ENCODE data around the gene PPP1R11. TPM values are rescaled to one million over a fixed set of nuclear protein-coding genes. Genes with fewer than 3 reads are reported as not detected.

Gene PPP1R11
- total and polyA plus RNA-seq, 2 of the 13 experiments (the other 11 are each of a cell fraction or from before 2014, with no cell fraction given), result 32.1 to 58.9 TPM

DNA sequence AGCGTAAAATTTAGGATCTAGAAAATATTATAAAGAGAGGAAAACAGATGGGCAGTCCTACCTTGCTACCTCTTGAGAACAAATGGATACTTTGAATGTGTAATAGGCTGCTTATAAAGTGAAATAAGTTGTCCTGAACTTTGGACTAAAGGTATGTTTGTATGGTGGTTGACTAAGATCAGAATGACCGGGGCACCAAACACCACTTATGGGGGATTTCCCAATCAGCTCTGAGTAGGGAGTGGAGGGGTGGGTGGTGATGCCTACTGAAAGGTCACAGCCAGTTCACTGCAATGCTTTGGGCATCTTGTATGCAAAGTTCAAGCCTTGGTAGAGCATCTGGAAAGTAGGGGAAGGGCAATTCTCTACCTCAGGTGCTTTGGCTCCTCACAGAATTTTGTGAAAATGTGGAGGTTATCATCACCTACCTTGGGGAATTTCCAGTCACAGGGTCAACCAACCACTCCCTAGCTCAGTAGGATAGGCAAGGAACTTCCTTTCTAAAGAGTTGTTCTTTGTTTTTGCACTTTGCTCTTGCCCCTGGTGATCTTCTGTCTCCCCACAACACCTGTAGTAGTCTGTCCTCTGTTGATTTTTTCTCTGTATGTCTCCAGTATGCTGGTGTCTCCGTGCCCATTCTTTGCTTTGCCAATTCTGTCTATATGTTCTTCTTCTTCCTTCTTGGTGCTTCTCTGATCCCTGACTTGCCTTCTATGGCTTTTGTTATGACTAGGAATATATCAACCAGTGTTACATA, 46.2 kb downstream of the PPP1R11 start, which contains the start of gene TRIM31 (continued):
- TF ChIP-seq ZNF337 (CRISPR knock-in tag; IDR thresholded peaks at IDR 0.05; ENCODE audit: borderline replicate concordance, low read depth), result no peak
- TF ChIP-seq, protein P1, sequence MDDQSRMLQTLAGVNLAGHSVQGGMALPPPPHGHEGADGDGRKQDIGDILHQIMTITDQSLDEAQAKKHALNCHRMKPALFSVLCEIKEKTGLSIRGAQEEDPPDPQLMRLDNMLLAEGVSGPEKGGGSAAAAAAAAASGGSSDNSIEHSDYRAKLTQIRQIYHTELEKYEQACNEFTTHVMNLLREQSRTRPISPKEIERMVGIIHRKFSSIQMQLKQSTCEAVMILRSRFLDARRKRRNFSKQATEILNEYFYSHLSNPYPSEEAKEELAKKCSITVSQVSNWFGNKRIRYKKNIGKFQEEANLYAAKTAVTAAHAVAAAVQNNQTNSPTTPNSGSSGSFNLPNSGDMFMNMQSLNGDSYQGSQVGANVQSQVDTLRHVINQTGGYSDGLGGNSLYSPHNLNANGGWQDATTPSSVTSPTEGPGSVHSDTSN (CRISPR knock-in tag; IDR thresholded peaks at IDR 0.05; ENCODE audit: borderline replicate concordance), result no peak
- TF ChIP-seq, protein P2, sequence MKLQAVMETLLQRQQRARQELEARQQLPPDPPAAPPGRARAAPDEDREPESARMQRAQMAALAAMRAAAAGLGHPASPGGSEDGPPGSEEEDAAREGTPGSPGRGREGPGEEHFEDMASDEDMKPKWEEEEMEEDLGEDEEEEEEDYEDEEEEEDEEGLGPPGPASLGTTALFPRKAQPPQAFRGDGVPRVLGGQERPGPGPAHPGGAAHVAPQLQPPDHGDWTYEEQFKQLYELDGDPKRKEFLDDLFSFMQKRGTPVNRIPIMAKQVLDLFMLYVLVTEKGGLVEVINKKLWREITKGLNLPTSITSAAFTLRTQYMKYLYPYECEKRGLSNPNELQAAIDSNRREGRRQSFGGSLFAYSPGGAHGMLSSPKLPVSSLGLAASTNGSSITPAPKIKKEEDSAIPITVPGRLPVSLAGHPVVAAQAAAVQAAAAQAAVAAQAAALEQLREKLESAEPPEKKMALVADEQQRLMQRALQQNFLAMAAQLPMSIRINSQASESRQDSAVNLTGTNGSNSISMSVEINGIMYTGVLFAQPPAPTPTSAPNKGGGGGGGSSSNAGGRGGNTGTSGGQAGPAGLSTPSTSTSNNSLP (IDR thresholded peaks at IDR 0.05; ENCODE audit: low read depth, low read length), result peak; percentile 62; the same call in 1 of the 2 replicates
- TF ChIP-seq BORCS8-MEF2B (CRISPR knock-in tag; IDR thresholded peaks at IDR 0.05), result no peak
- TF ChIP-seq, protein P3, sequence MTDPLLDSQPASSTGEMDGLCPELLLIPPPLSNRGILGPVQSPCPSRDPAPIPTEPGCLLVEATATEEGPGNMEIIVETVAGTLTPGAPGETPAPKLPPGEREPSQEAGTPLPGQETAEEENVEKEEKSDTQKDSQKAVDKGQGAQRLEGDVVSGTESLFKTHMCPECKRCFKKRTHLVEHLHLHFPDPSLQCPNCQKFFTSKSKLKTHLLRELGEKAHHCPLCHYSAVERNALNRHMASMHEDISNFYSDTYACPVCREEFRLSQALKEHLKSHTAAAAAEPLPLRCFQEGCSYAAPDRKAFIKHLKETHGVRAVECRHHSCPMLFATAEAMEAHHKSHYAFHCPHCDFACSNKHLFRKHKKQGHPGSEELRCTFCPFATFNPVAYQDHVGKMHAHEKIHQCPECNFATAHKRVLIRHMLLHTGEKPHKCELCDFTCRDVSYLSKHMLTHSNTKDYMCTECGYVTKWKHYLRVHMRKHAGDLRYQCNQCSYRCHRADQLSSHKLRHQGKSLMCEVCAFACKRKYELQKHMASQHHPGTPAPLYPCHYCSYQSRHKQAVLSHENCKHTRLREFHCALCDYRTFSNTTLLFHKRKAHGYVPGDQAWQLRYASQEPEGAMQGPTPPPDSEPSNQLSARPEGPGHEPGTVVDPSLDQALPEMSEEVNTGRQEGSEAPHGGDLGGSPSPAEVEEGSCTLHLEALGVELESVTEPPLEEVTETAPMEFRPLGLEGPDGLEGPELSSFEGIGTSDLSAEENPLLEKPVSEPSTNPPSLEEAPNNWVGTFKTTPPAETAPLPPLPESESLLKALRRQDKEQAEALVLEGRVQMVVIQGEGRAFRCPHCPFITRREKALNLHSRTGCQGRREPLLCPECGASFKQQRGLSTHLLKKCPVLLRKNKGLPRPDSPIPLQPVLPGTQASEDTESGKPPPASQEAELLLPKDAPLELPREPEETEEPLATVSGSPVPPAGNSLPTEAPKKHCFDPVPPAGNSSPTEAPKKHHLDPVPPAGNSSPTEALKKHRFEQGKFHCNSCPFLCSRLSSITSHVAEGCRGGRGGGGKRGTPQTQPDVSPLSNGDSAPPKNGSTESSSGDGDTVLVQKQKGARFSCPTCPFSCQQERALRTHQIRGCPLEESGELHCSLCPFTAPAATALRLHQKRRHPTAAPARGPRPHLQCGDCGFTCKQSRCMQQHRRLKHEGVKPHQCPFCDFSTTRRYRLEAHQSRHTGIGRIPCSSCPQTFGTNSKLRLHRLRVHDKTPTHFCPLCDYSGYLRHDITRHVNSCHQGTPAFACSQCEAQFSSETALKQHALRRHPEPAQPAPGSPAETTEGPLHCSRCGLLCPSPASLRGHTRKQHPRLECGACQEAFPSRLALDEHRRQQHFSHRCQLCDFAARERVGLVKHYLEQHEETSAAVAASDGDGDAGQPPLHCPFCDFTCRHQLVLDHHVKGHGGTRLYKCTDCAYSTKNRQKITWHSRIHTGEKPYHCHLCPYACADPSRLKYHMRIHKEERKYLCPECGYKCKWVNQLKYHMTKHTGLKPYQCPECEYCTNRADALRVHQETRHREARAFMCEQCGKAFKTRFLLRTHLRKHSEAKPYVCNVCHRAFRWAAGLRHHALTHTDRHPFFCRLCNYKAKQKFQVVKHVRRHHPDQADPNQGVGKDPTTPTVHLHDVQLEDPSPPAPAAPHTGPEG (CRISPR knock-in tag; IDR thresholded peaks at IDR 0.05), result no peak
- peak; percentile 67; the same call in 1 of the 2 replicates for TF ChIP-seq HNF4G (IDR thresholded peaks at IDR 0.05; ENCODE audit: borderline replicate concordance, low read depth, low read length)
- TF ChIP-seq HNF4G (CRISPR knock-in tag; IDR thresholded peaks at IDR 0.05; ENCODE audit: borderline replicate concordance, low read depth), result no peak
- peak; percentile 27; the same call in 1 of the 2 replicates for TF ChIP-seq HMG20A (CRISPR knock-in tag; IDR thresholded peaks at IDR 0.05; ENCODE audit: borderline replicate concordance)
- no peak for TF ChIP-seq MIXL1 (CRISPR knock-in tag; IDR thresholded peaks at IDR 0.05)
- no peak for TF ChIP-seq GTF3A (CRISPR knock-in tag; conservative IDR thresholded peaks at IDR 0.05)
- TF ChIP-seq ZNF34 (CRISPR knock-in tag; IDR thresholded peaks at IDR 0.05; ENCODE audit: borderline replicate concordance), result no peak
- TF ChIP-seq ZKSCAN5 (CRISPR knock-in tag; IDR thresholded peaks at IDR 0.05), result no peak
- TF ChIP-seq CSRNP2 (CRISPR knock-in tag; conservative IDR thresholded peaks at IDR 0.05; ENCODE audit: low read depth), result no peak
